NCI-H146 treated with DMSO at 0.1 percent for 48 hours (cell line): ENCODE data around the gene RSAD1.

ENCODE experiments used
- DNase-seq: peaks from one replicate; lab custom pipeline; 2025; ENCODE audit not compliant: unreplicated experiment; lab: John Stamatoyannopoulos, UW

RSAD1 gene

GRCh38 chr17:50478391-50479381 is at the start of gene RSAD1:
Gene RSAD1 (plus strand): TSS chr17:50478860. CDS start chr17:50478885, 25 bp downstream.
- peak; percentile 72 for DNase-seq

GRCh38 chr17:50429793-50430192 is 48.9 kb upstream of the RSAD1 start:
- DNase-seq, result no peak

GRCh38 chr17:50430821-50431618 is 47.6 kb upstream of the RSAD1 start:
- no peak for DNase-seq

- no peak for DNase-seq
Observed at GRCh38 chr17:50432125-50432762, 46.4 kb upstream of the RSAD1 start.

- no peak for DNase-seq
Observed at GRCh38 chr17:50437409-50437808, 41.3 kb upstream of the RSAD1 start.

- DNase-seq, result no peak
Observed at GRCh38 chr17:50439008-50439407, 39.7 kb upstream of the RSAD1 start.

GRCh38 chr17:50440172-50440837 is 38.4 kb upstream of the RSAD1 start:
- DNase-seq, result peak; percentile 68

- DNase-seq, result no peak
Observed at GRCh38 chr17:50440838-50441829, 37.5 kb upstream of the RSAD1 start.

GRCh38 chr17:50443505-50443974 is 35.1 kb upstream of the RSAD1 start:
- DNase-seq, result no peak

- no peak for DNase-seq
Observed at GRCh38 chr17:50444841-50445715, 33.6 kb upstream of the RSAD1 start.

- DNase-seq, result no peak
Observed at GRCh38 chr17:50445730-50446325, 32.8 kb upstream of the RSAD1 start.

GRCh38 chr17:50447870-50448595 is 30.6 kb upstream of the RSAD1 start:
- DNase-seq, result no peak

GRCh38 chr17:50448643-50449042 is 30.0 kb upstream of the RSAD1 start:
- no peak for DNase-seq

GRCh38 chr17:50451943-50452629 is 26.6 kb upstream of the RSAD1 start:
- no peak for DNase-seq

GRCh38 chr17:50452630-50453300 is 25.9 kb upstream of the RSAD1 start:
- DNase-seq, result no peak

GRCh38 chr17:50453901-50454300 is 24.8 kb upstream of the RSAD1 start:
- DNase-seq, result no peak
